ENCODE results near the gene TNFRSF17. TPM values are rescaled to one million over a fixed set of nuclear protein-coding genes. Genes with fewer than 3 reads are reported as not detected.

Gene TNFRSF17
- total and polyA plus RNA-seq, 2 of the 8 experiments (the other 6 are each of a cell fraction or from before 2014, with no cell fraction given): not detected

DNA sequence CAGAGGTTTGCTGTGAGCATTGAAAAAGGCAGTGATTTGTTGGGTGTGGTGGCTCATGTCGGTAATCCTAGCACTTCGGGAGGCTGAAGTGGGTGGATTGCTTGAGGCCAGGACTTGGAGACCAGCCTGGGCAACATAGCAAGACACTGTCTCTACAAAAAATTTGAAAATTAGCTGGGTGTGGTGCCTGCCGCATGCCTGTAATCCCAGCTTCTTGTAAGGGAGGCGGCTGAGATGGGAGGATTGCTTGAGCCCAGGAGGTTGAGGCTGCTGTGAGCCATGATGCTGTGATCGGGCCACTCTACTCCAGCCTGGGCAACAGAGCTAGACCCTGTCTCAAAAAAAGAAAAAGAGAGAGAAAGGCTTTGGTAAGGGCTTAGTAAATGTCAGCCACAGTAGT is 16.2 kb upstream of the TNFRSF17 start (continued):
- TF ChIP-seq HDAC6 (IDR thresholded peaks at IDR 0.05; ENCODE audit: low read depth, low read length): no peak

All from H1 (cell line).